HK-2 (cell line): ENCODE results near the gene NKX3-2.

Experiments
- DNase-seq: peaks from one replicate; pipeline ENCODE4 v3.0.0-alpha.2; 2018; ENCODE audit not compliant: unreplicated experiment

NKX3-2 gene

DNA sequence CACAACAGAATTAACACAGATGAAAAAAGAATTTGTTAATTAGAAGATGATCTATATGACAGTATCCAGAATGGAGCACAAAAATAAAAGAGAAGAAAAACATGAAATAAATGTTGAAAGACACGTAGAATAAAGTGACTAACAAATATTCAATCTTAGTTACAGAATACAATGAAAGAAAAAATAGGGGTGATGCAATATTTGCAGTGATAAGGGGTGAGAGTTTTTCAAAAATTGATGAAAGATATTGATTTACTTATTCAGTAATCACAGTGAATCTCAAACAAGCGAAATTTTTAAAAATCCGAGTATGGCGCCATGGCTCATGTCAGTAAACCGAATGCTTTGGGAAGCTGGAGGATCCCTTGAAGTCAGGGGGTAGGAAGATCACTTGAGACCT lies 39.9 kb downstream of the NKX3-2 start:
- no peak for DNase-seq

DNA sequence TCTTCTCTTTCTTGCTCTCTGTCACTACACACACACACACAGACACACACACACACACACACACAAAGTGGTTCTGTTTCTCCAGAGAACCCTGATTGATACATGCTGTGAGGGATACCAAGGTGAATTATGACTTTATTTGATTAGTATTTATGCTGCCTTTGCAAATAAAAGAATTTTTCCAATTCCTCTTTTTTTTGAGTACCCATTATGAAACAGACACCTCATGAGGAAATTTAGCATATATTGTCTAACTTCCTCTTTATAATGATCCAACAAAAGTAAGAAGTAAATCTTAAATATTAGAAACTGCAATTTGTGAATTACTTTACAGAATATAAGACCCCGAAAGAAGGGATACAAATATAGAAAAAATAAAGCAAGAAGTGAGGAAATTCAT lies 45.8 kb downstream of the NKX3-2 start:
- DNase-seq, result no peak

DNA sequence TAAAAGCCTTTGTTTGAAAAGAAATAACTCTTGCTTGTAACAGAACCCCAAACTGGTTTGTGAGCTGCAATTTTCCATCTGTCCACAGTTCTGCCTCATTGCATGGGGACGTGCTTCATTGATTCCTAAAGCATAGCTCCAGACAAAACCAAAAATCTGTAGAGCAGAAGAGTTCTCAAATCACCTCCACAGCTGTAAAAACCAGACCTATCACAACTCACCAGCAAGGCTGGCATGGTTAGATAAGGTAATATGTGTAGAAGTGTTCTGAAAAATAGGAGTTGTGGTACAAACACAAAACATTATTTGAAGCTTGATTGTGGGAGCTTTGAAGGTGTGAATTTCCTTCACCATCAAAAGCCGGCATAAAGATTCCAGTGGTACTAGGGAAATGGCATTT lies 47.7 kb downstream of the NKX3-2 start:
- DNase-seq, result no peak

DNA sequence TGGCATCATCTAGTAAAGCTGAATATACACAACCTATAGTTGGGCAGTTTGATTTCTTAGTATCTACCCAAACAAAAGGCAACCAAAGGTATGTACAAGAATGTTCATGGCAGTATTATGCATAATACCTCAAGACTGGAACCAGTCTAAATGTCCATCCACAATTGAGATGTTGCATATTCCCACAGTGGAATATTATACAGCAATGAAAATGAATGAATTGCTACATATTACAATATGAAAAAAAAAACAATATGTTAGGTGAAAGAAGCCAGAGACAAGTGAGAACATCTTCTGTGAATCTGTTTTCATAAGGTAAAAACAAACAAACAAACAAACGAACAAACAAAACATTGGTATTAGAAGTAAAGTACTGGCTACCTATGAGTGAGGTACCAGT lies 48.6 kb downstream of the NKX3-2 start:
- no peak for DNase-seq

DNA sequence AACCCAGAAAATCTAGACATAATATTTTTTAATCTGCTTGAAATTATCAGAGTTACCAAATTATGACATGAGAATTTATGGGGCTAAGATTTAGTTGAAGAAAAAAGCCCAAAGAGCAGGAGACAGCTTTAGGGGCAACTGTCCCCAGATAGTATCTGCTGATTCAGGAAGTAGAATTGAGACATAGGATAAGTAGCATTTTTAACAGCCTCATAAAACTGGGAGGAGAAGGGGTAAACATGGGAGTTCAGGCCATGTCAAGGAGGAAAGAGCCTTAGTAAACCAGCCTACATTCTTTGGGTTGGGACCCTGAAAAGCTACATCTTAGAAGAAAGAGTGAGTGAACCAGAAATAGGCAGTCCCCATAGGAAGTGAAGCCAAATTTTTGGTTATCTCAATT lies 50.5 kb downstream of the NKX3-2 start:
- no peak for DNase-seq

DNA sequence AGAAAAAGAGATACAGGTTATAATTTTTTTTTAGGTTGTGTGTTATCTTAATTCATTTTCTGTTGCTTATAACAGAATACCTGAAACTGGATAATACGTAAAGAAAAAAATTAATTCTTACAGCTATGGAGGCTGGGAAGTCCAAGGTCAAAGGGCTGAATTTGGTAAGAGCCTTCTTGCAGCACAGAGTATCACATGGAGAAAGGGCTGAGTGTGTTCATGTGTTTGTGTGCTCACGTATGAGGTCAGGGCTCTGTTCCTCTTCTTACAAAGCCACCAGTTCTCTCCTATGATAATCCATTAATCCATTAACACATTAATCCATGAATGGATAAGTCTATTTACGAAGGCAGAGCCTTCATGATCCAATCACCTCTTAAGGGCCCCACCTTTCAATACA lies 51.6 kb downstream of the NKX3-2 start:
- DNase-seq, result no peak
